Measurements from ENCODE around the gene POLDIP2. TPM values are rescaled to one million over a fixed set of nuclear protein-coding genes. Genes with fewer than 3 reads are reported as not detected.

The POLDIP2 gene
- total RNA-seq, 1 donor from 2014 or later = 160 TPM

GRCh38 chr17:28327031-28327607 lies 30.2 kb downstream of the POLDIP2 start:
- no peak for DNase-seq (ENCODE audit: missing footprints)
- intact Hi-C loops (cut with DNase I) = no loop called here
- ATAC-seq = no peak

DNA sequence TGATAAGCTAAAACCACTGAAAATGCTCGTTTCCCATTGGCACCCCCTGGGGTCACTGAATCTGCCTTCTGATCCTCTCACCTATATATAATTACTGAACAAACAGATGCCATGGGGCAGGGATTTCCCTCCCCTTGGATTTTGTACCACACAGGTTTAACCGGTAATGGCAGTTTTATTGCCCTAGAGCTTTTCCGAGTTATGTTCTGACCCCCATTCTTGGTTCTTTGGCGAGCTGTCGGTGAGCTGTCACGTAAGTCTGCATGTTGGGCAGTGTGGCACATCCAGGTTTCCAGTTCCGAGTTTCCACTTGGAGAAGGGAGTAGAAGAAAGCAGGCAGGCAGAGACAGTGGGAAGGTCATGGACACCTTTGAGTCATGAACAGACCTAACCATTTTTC lies 31.2 kb downstream of the POLDIP2 start:
- ATAC-seq (no peak), DNase-seq (ENCODE audit: missing footprints) (no peak)
- intact Hi-C loops (cut with DNase I) = no loop called here

DNA sequence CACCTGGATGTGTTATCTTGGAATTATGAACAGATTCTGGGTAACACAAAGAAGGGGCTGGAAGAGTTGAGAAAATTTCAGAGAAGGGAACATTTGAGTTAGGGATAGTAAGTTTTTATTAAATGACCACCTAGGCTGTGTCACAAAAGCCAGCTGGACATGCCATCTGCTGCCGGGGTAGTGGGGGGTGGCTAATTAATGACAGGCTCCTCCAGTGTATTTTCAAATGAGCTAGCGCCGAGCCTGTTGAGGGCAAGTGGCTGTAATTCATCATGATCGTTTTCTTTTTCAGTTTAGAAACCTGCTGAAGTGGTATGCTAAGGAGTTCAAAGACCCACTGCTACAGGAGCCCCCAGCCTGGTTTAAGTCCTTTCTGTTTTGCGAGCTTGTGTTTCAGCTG lies 32.1 kb downstream of the POLDIP2 start:
- ATAC-seq = no peak
- intact Hi-C loops (cut with DNase I) = no loop called here
- no peak for DNase-seq (ENCODE audit: missing footprints)

- DNase-seq (ENCODE audit: missing footprints) (no peak), ATAC-seq (no peak)
- intact Hi-C loops (cut with DNase I) = no loop called here
Observed at GRCh38 chr17:28324781-28325180, 32.5 kb downstream of the POLDIP2 start.

- intact Hi-C loops (cut with DNase I) = no loop called here
- no peak for ATAC-seq
Observed at GRCh38 chr17:28324267-28324745, 33.0 kb downstream of the POLDIP2 start.

GRCh38 chr17:28320215-28321061 lies 36.9 kb downstream of the POLDIP2 start:
- intact Hi-C loops (cut with DNase I) = no loop called here
- DNase-seq (ENCODE audit: missing footprints) (no peak), ATAC-seq (no peak)

More at GRCh38 chr17:28324267-28324745, 33.0 kb downstream of the POLDIP2 start:
- DNase-seq (ENCODE audit: missing footprints) = no peak

DNA sequence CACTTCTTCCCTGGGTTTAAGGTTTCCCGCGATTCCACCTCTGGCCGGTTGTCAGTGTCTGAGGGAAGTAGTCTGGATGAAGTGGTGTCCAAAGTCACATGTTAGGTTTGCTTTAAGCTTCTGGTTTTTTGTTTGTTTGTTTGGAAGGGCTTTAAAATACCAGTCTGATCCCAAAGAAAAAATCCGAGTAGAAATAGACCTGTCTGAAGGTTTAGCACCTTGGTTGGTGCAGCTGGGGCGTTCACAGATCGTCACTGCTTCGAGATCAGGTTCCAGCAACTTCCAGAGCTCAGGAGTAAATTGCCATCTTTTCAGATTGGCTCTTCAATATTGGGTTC lies 37.8 kb downstream of the POLDIP2 start:
- no peak for DNase-seq (ENCODE audit: missing footprints)
- ATAC-seq = no peak
- intact Hi-C loops (cut with DNase I) = loop anchor here (1.0 kb wide), 1 partner anchor 15 kb away; no protein-coding TSS in a partner anchor

- DNase-seq (ENCODE audit: missing footprints) (peak; percentile 98), ATAC-seq (peak; percentile 100)
- intact Hi-C loops (cut with DNase I) = loop anchor here (1.0 kb wide), 1 partner anchor 15 kb away; no protein-coding TSS in a partner anchor
Observed at GRCh38 chr17:28318759-28319597, 38.3 kb downstream of the POLDIP2 start, which contains the start of gene TMEM97. Gene TMEM97 (plus strand): TSS chr17:28319200. CDS start chr17:28319240, 40 bp downstream.

GRCh38 chr17:28317966-28318758 lies 39.2 kb downstream of the POLDIP2 start:
- intact Hi-C loops (cut with DNase I) = no loop called here
- DNase-seq (ENCODE audit: missing footprints) (no peak), ATAC-seq (no peak)

GRCh38 chr17:28317099-28317965 lies 40.0 kb downstream of the POLDIP2 start:
- intact Hi-C loops (cut with DNase I) = no loop called here
- ATAC-seq (no peak), DNase-seq (ENCODE audit: missing footprints) (no peak)

DNA sequence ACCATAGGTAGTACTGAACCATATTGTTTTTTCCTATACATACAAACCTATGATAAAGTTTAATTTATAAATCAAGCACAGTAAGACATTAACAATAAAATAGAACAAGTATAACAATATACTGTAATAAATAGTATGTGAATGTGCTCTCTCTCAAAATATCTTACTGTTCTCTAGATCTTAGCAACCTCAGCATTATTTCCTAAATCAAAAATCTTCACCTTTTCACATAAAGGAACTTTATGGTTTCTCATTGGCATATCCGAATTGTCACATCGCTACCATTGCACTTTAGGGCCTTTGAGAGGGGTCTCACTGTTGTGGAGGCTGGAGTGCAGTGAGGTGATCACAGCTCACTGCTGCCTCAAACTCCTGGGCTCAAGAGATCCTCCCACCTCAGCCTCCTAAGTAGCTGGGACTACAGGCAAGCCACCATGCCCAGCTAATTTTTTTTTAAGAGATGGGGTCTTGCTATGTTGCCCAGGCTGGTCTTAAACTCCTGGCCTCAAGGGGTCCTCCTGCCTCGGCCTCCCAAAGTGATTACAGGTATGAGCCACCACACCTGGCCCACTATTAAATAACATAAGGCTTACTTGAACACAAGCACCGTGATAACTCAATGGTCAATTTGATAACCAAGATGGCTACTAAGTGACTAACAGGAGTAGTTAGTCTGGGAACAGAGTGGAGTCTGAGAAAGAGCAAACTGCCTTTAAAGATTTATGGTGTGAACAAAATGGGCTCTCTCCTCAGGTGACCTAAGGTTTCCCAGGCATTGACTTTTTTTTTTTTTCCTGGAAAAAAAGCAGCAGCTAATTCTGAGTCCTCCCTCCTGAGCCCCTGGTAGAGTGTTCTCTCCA lies 41.3 kb downstream of the POLDIP2 start:
- no peak for ATAC-seq
- intact Hi-C loops (cut with DNase I) = no loop called here

DNA sequence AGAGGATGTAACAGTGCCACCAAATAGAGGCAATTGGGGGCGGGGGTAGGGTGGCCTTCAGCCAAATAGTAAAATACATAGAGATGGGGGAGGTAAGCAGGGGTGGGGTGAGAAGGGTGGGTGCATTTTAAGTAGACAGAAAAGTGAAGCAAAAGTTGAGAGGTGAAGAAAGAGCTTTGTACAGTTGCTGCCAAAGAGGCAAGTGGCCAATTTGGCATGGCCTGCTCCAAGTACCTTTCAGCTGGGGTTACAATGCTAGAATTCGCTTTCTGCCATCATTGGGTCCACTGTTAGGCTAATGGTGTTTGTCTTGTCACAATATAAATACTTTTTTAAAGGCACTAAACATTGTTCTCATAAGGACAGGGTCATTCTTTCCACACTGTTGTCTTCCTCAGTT lies 43.5 kb downstream of the POLDIP2 start:
- DNase-seq (ENCODE audit: missing footprints) = no peak
- intact Hi-C loops (cut with DNase I) = no loop called here
- no peak for ATAC-seq

More for the DNA sequence above, 41.3 kb downstream of the POLDIP2 start:
- no peak for DNase-seq (ENCODE audit: missing footprints)

GRCh38 chr17:28306954-28307401 lies 50.3 kb downstream of the POLDIP2 start:
- DNase-seq (ENCODE audit: missing footprints) (no peak), ATAC-seq (no peak)
- intact Hi-C loops (cut with DNase I) = no loop called here

- intact Hi-C loops (cut with DNase I) = no loop called here
- no peak for DNase-seq (ENCODE audit: missing footprints)
- ATAC-seq = no peak
Observed at GRCh38 chr17:28298449-28298848, 58.9 kb downstream of the POLDIP2 start.
